Neuronal stem cell (in vitro differentiated cells): Measurements from ENCODE around the gene FAM168A.

Experiments used
- DNase-seq: peaks from one replicate; pipeline ENCODE4 v3.0.0-alpha.2; 2013; ENCODE audit warnings: low spot score
- H2AFZ ChIP-seq: one replicate; pipeline ENCODE4 v1.6.1; 2013; ENCODE audit warnings: mild to moderate bottlenecking, low read length, inconsistent platforms
- H2AK5ac ChIP-seq: 2 replicates; pipeline ENCODE4 v1.6.1; 2013; ENCODE audit warnings: low read depth, mild to moderate bottlenecking, inconsistent platforms, low read length, moderate library complexity, mixed read lengths
- H2BK120ac ChIP-seq: 2 replicates; pipeline ENCODE4 v1.6.1; 2013; ENCODE audit warnings: low read depth, mild to moderate bottlenecking, inconsistent platforms, low read length, moderate library complexity, mixed read lengths
- H2BK12ac ChIP-seq: one replicate; pipeline ENCODE4 v1.6.1; 2013; ENCODE audit warnings: low read length, inconsistent platforms
- H2BK15ac ChIP-seq: 2 replicates; pipeline ENCODE4 v1.6.1; 2013; ENCODE audit warnings: mild to moderate bottlenecking, low read length, inconsistent platforms, mixed read lengths
- H2BK5ac ChIP-seq: one replicate; pipeline ENCODE4 v1.6.1; 2013; ENCODE audit warnings: inconsistent platforms, mild to moderate bottlenecking, low read length, moderate library complexity
- H3K14ac ChIP-seq: one replicate; pipeline ENCODE4 v1.6.1; 2013; ENCODE audit warnings: low read length, inconsistent platforms
- H3K18ac ChIP-seq: 2 replicates; pipeline ENCODE4 v1.6.1; 2013; ENCODE audit warnings: low read length, inconsistent platforms
- H3K23ac ChIP-seq: 2 replicates; pipeline ENCODE4 v1.6.1; 2013; ENCODE audit warnings: low read depth, mild to moderate bottlenecking, mixed read lengths, low read length, inconsistent platforms; ENCODE audit not compliant: poor library complexity
- H3K27ac ChIP-seq: replicated peaks from 3 replicates; pipeline ENCODE4 v1.5.1; 2013; ENCODE audit warnings: low read length, inconsistent platforms
- H3K27me3 ChIP-seq, 3 experiments: 2 replicates each; pipeline ENCODE4 v1.6.1; 2013; ENCODE audit warnings: low read length in 3 of 3, mild to moderate bottlenecking in 2 of 3, inconsistent platforms in 1 of 3, low read depth in 1 of 3, mixed read lengths in 1 of 3, moderate library complexity in 1 of 3; ENCODE audit not compliant: control insufficient read depth in 3 of 3, insufficient read depth in 3 of 3
- H3K36me3 ChIP-seq, 2 donors: replicated peaks in 1 of 2; 2 replicates each; pipeline ENCODE4 v1.6.1; 2013; ENCODE audit warnings: low read length in 2 of 2; ENCODE audit not compliant: control insufficient read depth in 2 of 2, insufficient read depth in 2 of 2
- H3K4ac ChIP-seq: 2 replicates; pipeline ENCODE4 v1.6.1; 2013; ENCODE audit warnings: inconsistent platforms, mild to moderate bottlenecking, low read length, moderate library complexity
- H3K4me1 ChIP-seq, 2 donors: 1 replicate in 1 of 2; 2 replicates in 1 of 2; pipeline ENCODE4 v1.6.1; 2013; ENCODE audit warnings: low read length in 2 of 2, low read depth in 1 of 2; ENCODE audit not compliant: control insufficient read depth in 2 of 2, insufficient read depth in 1 of 2
- H3K4me2 ChIP-seq: one replicate; pipeline ENCODE4 v1.6.1; 2013; ENCODE audit warnings: mild to moderate bottlenecking, low read length, inconsistent platforms; ENCODE audit not compliant: insufficient read depth, poor library complexity, severe bottlenecking
- H3K4me3 ChIP-seq, 2 donors: 2 replicates each; pipeline ENCODE4 v1.5.1; 2013; ENCODE audit warnings: low read length in 2 of 2, mild to moderate bottlenecking in 2 of 2, inconsistent platforms in 1 of 2, moderate library complexity in 1 of 2
- H3K79me1 ChIP-seq: one replicate; pipeline ENCODE4 v1.6.1; 2013; ENCODE audit warnings: low read depth, mild to moderate bottlenecking, inconsistent platforms, low read length, moderate library complexity
- H3K9ac ChIP-seq: one replicate; pipeline ENCODE4 v1.6.1; 2013; ENCODE audit warnings: mild to moderate bottlenecking, low read depth, low read length, inconsistent platforms; ENCODE audit not compliant: poor library complexity
- H3K9me3 ChIP-seq, 2 donors: replicated peaks in 1 of 2; 2 replicates each; pipeline versions ENCODE3 to v1.6.1; 2013; ENCODE audit warnings: low read length in 2 of 2, mild to moderate bottlenecking in 2 of 2, inconsistent platforms in 1 of 2, low read depth in 1 of 2, mixed read lengths in 1 of 2, moderate library complexity in 1 of 2; ENCODE audit not compliant: control insufficient read depth in 2 of 2, insufficient read depth in 1 of 2
- H4K8ac ChIP-seq: one replicate; pipeline ENCODE4 v1.6.1; 2013; ENCODE audit warnings: low read depth, mild to moderate bottlenecking, inconsistent platforms, low read length, moderate library complexity
- H4K91ac ChIP-seq: one replicate; pipeline ENCODE4 v1.6.1; 2013; ENCODE audit warnings: low read length, low read depth, mild to moderate bottlenecking, inconsistent platforms; ENCODE audit not compliant: poor library complexity
- WGBS, 2 donors: extraction: QIAGEN DNeasy Blood & Tissue Kit; methylation state at CpG; one replicate each; pipeline ENCODE4 v1.1.7; 2013; ENCODE audit warnings: missing lambda C conversion rate in 2 of 2, mixed read lengths in 1 of 2; ENCODE audit not compliant: insufficient read length in 2 of 2, insufficient replicate concordance in 1 of 2; ENCODE audit errors: extremely low coverage in 2 of 2; 5-methylcytosine and 5-hydroxymethylcytosine counted together

Gene FAM168A

DNA sequence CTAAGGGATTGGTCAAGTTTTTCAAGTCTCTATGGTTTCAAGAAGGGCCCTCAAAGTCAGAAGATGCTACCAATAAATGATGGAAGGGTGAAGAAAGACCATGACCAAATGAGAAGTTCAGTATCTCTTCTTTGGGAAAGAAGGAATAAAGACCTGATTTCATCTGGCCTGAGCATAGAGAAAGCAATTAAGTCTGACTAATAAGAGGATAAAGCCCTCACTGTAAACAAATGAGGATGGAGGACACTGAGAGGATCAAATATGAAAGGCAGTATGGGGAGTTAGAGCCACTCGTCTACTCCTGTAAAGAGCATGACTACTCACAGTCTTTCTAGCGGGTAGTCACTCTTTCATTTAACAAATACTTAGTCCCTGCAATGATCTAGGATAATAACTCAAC, 44.6 kb downstream of the FAM168A start:
- H3K27me3 ChIP-seq: no peaks in the 10 kb centered on the region
- peaks cover 0 to 8% of the 10 kb centered on the region in 2 donors for H3K9me3 ChIP-seq
- no peak overlapping the region for H3K4ac ChIP-seq
- no peak overlapping the region for H4K91ac ChIP-seq
- no peaks in the 10 kb centered on the region for H3K36me3 ChIP-seq
- H2BK15ac ChIP-seq: no peak overlapping the region
- no peak for DNase-seq
- no peak overlapping the region for H2BK5ac ChIP-seq
- H2AFZ ChIP-seq: no peak overlapping the region
- no peak overlapping the region for H3K27ac ChIP-seq
- no peak overlapping the region for H3K23ac ChIP-seq
- H3K4me2 ChIP-seq: no peak overlapping the region
- H3K14ac ChIP-seq: no peak overlapping the region
- H3K4me3 ChIP-seq: no peak overlapping the region
- no peak overlapping the region for H2BK120ac ChIP-seq
- no CpG with 5 or more reads among the region's 2 CpGs for WGBS, 2 donors
- H2BK12ac ChIP-seq: no peak overlapping the region
- H4K8ac ChIP-seq: no peak overlapping the region
- peaks cover 2% of the 10 kb centered on the region for H3K79me1 ChIP-seq
- no peak overlapping the region for H3K18ac ChIP-seq
- peaks cover 0 to 13% of the 10 kb centered on the region in 2 donors for H3K4me1 ChIP-seq
- H2AK5ac ChIP-seq: no peak overlapping the region
- no peak overlapping the region for H3K9ac ChIP-seq

DNA sequence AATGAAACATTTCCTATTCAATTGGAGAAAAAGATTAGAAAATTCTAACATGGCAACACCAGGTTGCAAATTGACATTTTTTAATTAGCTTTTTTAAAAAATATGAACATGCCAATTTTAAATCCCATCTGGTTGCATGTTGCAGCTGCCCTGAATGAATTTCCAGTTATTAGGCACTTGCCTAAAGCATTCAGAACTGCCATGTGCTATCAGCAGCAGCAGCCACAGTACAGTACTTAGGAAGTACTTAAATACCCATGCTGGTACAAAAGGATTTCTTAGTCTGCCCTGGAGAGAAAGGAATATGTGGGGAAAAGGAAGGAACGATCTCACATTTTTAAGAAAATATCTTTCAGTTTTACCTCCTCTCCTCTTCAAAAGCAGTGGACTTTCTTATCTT, 46.2 kb downstream of the FAM168A start:
- H3K18ac ChIP-seq: no peak overlapping the region
- H2BK5ac ChIP-seq: no peak overlapping the region
- H3K79me1 ChIP-seq: peaks cover under 1% of the 10 kb centered on the region
- no peak for DNase-seq
- no peak overlapping the region for H2AFZ ChIP-seq
- H3K4me2 ChIP-seq: no peak overlapping the region
- no peaks in the 10 kb centered on the region for H3K27me3 ChIP-seq
- no peak overlapping the region for H2BK120ac ChIP-seq
- no peak overlapping the region for H4K91ac ChIP-seq
- no peak overlapping the region for H3K14ac ChIP-seq
- H2AK5ac ChIP-seq: no peak overlapping the region
- no CpG with 5 or more reads among the region's 1 CpG for WGBS, 2 donors
- H3K4me3 ChIP-seq: no peak overlapping the region
- no peak overlapping the region for H3K9ac ChIP-seq
- H3K27ac ChIP-seq: no peak overlapping the region
- no peak overlapping the region for H2BK12ac ChIP-seq
- no peaks in the 10 kb centered on the region for H3K36me3 ChIP-seq
- H3K23ac ChIP-seq: no peak overlapping the region
- no peak overlapping the region for H4K8ac ChIP-seq
- peaks cover 0 to 13% of the 10 kb centered on the region in 2 donors for H3K4me1 ChIP-seq
- no peak overlapping the region for H3K4ac ChIP-seq
- no peaks in the 10 kb centered on the region for H3K9me3 ChIP-seq
- H2BK15ac ChIP-seq: no peak overlapping the region

DNA sequence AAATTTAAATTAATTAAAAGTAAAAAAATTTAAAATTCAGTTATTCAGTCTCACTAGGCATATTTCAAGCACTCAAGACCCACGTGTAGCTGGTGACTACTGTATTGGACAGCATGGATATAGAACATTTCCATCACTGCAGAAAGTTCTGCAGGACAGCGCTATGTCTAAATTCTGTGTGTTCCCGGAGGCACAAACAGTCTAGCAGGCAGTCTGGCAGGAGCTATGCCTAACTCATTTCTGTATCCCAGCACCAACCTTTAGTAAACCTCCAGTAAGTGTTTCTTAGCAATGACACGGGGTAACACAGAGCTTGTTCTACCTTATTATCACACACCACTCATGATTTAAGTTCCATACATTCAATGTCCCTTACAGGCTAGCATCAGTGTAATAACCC, 48.5 kb downstream of the FAM168A start:
- Histone ChIP-seq H2BK15ac (no peak overlapping the region), H3K4ac (no peak overlapping the region), H4K91ac (no peak overlapping the region), H3K4me3 (no peak overlapping the region), H2BK5ac (no peak overlapping the region), H2BK12ac (no peak overlapping the region), H4K8ac (no peak overlapping the region), H3K14ac (no peak overlapping the region), H3K4me2 (no peak overlapping the region), H3K36me3 (no peaks in the 10 kb centered on the region), H3K27ac (no peak overlapping the region), H3K23ac (no peak overlapping the region), H2AK5ac (no peak overlapping the region), H3K9me3 (no peaks in the 10 kb centered on the region), H3K9ac (no peak overlapping the region), H3K18ac (no peak overlapping the region), H3K79me1 (no peaks in the 10 kb centered on the region), H3K4me1 (no peaks in the 10 kb centered on the region), H3K27me3 (no peaks in the 10 kb centered on the region), H2AFZ (no peak overlapping the region), H2BK120ac (no peak overlapping the region)
- WGBS, 2 donors: no CpG with 5 or more reads among the region's 4 CpGs
- DNase-seq: no peak

DNA sequence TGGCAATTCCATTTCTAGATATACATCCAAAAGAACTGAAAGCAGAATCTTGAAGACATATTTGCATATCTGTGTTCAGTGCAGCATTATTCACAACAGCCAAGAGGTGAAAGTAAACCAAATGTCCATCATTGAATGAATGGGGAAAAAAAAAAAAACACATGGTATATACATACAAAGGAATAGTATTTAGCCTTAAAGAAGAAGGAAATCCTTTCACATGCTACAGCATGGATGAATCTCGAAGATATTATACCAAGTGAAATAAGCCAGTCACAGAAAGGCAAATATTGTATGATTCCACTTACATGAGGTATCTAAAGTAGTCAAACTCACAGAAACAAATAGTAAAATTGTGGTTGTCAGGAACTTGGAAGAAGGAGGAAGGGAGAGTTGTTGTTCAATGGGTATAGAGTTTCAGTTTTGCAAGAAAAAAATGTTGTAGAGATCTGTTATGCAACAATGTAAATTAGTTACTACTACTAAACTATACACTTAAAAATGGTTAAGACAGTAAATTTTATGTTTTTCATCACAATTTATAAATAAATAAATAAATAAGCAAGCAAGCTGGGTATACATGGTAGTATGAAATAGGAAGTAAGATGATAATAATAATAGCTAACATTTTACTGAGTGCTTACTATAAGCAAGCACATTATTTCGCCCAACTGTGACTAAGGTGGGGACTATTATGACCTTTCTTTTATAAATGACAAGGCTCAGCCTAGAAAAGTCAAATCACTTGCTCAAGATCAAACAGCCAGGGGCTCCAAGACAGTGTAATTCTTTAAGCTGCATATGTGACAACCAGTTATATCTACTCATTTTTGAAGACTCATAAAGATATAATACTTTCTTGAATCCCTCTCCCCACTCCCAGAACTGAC, 50.0 kb downstream of the FAM168A start:
- H2BK120ac ChIP-seq: no peak overlapping the region
- H2BK12ac ChIP-seq: no peak overlapping the region
- H3K4me1 ChIP-seq: no peaks in the 10 kb centered on the region
- H3K27ac ChIP-seq: no peak overlapping the region
- H3K4me2 ChIP-seq: no peak overlapping the region
- DNase-seq: no peak
- no peak overlapping the region for H3K4me3 ChIP-seq
- H2AFZ ChIP-seq: no peak overlapping the region
- H2BK5ac ChIP-seq: no peak overlapping the region
- H3K36me3 ChIP-seq: no peaks in the 10 kb centered on the region
- H3K9me3 ChIP-seq: no peaks in the 10 kb centered on the region
- no peak overlapping the region for H4K8ac ChIP-seq
- H3K9ac ChIP-seq: no peak overlapping the region
- H3K79me1 ChIP-seq: no peaks in the 10 kb centered on the region
- no CpG with 5 or more reads among the region's 2 CpGs for WGBS, 2 donors
- no peak overlapping the region for H4K91ac ChIP-seq
- H2BK15ac ChIP-seq: no peak overlapping the region
- H3K27me3 ChIP-seq: no peaks in the 10 kb centered on the region
- H2AK5ac ChIP-seq: no peak overlapping the region
- H3K14ac ChIP-seq: no peak overlapping the region
- H3K4ac ChIP-seq: no peak overlapping the region
- no peak overlapping the region for H3K23ac ChIP-seq
- H3K18ac ChIP-seq: no peak overlapping the region
